DMS53 treated with DMSO at 0.1 percent for 48 hours (cell line): ENCODE measurements around the gene ANTXR1.

ENCODE experiments used
- DNase-seq: peaks from one replicate; lab custom pipeline; 2025; ENCODE audit not compliant: unreplicated experiment; lab: John Stamatoyannopoulos, UW

The ANTXR1 gene

DNA sequence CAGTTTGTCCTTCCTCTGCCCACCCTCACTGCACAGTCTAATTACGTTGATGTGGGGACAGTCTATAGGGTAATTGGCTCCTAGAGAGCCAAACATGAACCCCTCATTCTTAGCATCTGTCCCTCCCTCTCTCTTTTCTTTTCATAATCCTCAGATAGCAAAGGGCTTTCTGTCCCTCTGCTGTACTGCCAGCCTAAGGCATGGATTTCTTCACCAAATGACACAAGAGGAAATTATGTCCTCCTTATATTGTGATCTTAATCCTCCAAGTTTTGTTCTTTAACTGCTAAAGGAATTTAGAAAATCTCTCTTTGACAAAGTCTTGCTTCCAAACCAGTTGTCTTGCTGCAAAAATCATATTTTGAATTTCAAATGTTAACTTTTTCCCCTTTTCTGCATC, 18.5 kb downstream of the ANTXR1 start:
- no peak for DNase-seq

DNA sequence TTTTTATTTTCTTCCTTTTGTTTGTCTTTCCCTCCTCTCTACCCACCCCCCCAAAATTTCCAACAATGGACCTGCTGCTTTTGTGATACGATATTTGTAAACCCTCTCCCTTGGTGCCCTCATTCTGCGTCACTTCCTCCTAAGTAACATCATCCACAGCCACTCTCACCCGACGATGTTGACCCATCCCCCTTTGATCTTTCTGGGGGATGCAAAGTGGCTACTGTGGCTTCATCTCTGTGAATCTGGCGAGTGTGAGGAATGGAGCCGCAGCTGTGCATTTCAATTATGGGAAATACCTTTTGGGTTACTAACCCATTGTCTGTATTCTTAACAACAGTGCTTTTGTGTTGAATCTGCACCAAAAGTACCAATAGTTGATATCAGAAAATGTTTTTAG, 19.4 kb downstream of the ANTXR1 start:
- no peak for DNase-seq

- no peak for DNase-seq
These were observed 20.6 kb downstream of the ANTXR1 start for GRCh38 chr2:69033461-69034095.

DNA sequence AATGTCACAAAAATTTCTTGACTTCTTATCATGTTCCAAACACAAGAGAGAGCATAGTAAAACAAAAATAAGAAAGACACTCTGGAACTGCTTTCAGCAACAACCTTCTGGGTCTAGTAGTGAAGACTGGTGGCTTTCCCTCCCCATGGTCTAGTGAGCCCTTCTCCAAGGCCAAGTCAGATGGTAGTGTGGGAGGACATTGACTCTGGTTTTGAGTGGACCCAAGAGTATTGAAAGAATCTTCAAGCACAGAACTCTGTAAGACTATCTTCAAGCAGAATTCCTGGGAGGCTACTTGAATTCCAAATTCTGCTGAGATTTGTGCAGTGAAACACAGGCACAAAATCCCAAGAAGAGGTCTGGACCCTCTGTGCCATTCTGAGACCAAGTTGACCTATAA, 21.1 kb downstream of the ANTXR1 start:
- DNase-seq, result no peak

- DNase-seq, result no peak
These were observed 21.9 kb downstream of the ANTXR1 start for GRCh38 chr2:69034845-69035244.

DNA sequence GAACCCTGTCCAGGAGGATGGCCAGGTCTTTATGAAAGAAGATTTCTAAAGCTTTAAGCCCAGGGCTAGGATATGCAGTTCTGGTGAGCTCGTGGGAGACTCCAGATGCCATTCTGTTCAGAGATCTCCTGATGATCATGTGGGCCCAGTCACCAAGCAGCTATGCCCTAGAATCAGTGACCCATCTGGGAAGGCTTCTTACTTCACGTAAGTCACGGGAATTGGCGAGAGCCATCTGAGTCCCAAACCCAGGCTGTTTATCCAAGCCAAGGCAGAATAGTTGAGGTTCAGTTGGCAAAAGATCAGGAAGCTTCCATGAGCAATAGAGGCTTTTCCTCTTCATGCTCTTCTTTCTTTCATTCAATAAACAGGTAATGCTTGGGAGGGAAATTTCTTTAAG, 23.9 kb downstream of the ANTXR1 start:
- no peak for DNase-seq

- no peak for DNase-seq
These were observed 28.2 kb downstream of the ANTXR1 start for GRCh38 chr2:69041214-69041613.

DNA sequence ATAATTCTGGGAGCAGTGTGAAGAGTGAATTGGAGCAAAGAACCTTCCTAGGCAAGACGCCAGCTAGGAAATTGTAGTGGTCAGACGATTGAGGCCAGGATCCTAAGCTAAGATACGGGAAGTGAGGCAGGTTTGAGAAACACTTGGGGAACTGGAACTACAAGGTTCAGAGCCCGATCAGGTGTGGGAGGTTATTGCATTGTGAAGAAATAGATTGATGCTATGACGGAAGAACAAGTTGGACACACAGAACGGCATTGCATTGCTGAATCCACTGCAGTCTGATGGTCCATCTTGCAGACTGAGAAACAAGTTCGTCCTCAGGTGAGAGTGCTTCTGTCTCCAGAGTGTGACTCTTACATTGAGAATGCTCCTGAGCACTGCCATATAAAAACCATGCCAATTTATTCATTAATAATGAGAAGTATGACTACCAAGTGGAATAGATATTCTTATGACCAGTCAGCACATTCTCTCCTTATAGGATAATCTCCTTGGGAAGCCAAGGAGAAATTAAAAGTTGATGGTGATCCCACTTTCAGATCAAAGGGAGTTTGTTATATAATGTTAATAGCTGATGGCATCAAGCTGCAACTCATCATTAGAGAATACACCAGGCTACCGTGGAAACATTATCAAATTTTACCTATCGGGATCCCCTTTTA, 30.9 kb downstream of the ANTXR1 start:
- DNase-seq, result no peak

DNA sequence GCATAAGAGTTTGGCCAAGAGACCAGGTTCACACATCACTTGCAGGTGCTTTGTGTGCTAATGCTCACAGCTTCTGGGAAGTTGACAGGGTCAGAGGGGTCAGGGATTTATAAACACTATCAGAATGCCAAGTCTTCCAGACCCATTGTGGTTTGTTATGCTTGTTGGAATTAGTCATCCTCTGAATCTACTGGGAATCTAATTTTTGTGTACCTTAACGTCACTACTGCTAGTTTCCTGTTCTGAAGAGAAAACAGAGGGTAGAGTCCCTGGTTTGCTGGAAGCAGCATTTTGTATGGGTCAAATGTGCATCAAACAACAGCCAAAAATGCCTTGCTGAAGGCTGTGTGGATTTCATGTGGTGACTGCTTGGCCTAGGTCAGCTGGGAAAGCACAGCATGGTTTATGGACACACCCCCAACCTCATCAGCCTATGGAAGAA, 33.3 kb downstream of the ANTXR1 start:
- DNase-seq, result peak; percentile 87

GRCh38 chr2:69047625-69048145, 34.7 kb downstream of the ANTXR1 start:
- DNase-seq, result no peak

DNA sequence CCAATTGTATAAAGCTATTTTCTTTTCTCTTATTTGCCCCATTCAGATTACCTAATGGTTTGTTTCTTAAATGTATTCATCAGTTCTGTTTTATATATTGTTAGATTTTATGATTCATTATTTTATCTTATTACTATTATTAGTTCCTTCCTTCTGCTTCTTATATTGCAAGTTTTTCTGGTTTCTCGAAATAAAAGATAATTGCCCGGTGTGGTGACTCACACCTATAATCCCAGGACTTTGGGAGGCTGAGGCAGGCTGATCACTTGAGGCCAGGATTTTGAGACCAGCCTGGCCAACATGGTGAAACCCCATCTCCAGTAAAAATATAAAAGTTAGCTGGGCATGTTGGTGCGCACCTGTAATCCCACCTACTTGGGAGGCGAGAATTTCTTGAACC, 37.8 kb downstream of the ANTXR1 start:
- DNase-seq, result no peak

- DNase-seq, result no peak
These were observed 40.5 kb downstream of the ANTXR1 start for GRCh38 chr2:69053416-69053965.

- no peak for DNase-seq
These were observed 41.5 kb downstream of the ANTXR1 start for GRCh38 chr2:69054431-69054830.

GRCh38 chr2:69055688-69056470, 42.9 kb downstream of the ANTXR1 start:
- DNase-seq, result no peak

GRCh38 chr2:69057660-69058059, 44.7 kb downstream of the ANTXR1 start:
- no peak for DNase-seq

DNA sequence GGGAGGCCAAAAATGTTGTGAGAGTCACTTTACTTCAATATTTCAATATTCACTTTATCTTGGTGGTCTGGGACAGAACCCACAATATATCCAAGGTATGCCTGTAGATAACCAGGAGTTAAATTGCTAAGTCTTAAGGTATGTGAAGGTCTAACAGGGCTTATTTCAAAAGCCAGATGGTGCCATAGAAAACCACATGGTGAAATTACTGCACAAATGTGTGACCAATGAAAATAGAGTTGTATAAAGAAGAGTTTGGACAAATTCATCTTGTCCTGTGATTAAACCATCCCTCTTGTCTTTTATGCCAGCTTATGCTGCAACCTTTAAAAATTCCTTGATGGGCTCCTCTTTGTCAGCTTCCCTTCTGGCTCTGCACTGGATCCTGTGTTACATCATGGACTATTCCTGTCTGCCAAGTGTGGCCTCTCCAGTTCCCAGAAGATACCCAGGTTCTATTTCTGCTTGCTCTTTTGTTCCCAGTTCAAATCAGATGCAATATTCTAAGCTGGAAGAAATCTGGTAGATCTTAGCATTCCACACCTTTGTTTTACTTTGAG, 46.8 kb downstream of the ANTXR1 start:
- DNase-seq, result no peak

DNA sequence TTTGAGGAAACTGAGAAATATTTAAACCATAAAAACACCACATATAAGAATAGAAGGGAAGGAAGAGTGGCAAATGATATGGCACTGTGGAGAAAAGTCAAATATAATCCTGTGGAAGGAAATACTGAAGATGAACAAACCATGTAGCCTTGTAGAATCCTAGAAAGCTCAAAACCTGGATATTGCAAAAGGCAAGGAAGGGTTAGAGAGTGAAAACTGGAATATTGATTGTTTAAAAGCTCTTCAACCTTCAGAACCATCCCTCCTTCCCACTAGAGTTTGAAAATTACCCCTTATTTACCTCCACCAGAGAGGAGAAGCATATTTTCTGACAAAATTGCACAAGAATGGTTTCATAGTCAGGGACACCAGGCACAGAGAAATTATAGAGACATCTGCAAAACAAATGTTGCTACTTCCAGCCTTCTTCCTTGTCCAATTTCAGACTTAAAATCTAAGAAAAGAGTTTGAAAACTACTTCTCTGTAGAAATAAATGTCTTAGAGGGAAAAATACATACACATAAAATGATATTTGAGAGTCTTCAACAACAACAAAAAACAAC, 48.0 kb downstream of the ANTXR1 start:
- DNase-seq, result no peak

DNA sequence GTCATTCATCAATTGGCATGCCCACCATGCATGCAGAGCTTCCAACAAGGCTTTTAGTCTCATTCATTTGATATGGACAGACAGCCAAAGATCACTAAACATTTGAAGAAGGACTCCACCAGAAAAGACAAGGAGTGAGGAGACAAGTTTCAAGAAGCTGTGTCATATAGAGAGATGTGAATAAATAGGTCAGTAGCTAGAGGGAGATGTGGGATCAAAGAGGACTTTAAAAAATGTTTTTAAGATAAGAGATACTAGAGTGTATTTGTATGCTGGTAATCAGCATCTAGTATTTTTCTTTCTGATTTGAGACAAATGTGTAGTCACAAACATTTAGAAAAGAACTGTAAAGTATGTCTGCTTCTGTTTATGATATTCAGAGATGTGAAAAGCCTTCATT, 48.5 kb downstream of the ANTXR1 start:
- no peak for DNase-seq

DNA sequence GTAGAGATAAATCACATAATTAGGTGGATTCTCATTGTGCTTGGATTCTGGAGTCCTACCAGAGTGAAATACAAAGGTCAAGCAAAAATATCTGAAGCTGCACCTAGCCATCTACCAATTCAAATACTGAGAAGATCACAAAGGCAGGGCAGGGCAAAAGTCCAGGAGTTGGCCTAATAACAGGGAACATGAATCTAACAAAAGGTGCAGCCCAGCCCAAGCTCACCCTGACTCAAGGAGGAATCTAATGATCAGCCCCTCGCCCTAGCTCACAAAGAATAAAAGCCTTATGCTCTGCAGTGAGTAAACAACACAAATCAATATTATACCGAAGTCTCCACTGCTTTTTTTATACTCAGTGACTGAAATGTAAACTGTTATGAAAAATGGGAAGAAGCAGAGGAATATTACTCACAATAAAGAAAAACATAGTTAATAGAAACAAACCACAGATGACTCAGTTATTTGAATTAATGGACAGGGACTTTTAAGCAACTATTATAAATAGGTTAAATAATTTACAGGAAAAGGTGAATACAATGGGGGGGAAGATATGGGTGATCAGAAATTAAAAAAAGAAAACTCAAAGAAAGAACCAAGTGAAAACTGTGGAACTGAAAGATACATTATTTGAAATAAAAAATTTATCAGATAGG, 49.5 kb downstream of the ANTXR1 start:
- no peak for DNase-seq

- DNase-seq, result peak; percentile 21
These were observed 52.9 kb downstream of the ANTXR1 start for GRCh38 chr2:69065735-69066336.
